ENCODE measurements around the gene IGSF21. TPM values are rescaled to one million over a fixed set of nuclear protein-coding genes. Genes with fewer than 3 reads are reported as not detected.

IGSF21 gene
- total and polyA plus RNA-seq, 2 donors (not counting 3 experiments of a cell fraction or from before 2014, with no cell fraction given) = not detected

DNA sequence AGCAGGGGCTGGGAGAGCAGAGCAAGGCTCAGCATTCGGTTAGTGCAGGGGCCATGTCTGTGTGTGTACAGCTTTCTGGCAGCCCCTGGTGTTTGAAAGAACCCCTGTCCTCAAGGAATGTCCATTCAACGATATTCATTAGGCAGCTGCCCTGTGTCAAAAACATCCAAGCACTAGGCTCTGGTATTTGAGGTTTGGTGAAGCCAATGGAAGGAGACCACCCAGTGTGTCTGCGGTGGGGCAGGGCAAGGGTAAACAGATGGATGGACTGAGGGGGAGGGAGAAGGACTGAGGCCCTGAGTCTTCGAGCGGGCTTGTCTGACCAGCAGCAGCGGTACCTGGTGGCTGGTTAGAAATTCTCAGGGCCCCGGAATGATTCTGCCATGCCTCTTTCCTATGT is 217.5 kb downstream of the IGSF21 start:
- TF ChIP-seq, protein P1, sequence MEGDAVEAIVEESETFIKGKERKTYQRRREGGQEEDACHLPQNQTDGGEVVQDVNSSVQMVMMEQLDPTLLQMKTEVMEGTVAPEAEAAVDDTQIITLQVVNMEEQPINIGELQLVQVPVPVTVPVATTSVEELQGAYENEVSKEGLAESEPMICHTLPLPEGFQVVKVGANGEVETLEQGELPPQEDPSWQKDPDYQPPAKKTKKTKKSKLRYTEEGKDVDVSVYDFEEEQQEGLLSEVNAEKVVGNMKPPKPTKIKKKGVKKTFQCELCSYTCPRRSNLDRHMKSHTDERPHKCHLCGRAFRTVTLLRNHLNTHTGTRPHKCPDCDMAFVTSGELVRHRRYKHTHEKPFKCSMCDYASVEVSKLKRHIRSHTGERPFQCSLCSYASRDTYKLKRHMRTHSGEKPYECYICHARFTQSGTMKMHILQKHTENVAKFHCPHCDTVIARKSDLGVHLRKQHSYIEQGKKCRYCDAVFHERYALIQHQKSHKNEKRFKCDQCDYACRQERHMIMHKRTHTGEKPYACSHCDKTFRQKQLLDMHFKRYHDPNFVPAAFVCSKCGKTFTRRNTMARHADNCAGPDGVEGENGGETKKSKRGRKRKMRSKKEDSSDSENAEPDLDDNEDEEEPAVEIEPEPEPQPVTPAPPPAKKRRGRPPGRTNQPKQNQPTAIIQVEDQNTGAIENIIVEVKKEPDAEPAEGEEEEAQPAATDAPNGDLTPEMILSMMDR (IDR thresholded peaks at IDR 0.05; ENCODE audit: extremely low read depth in 1 of 2, insufficient read depth in 1 of 2, low read depth in 1 of 2, low read length in 2 of 2) = no peak
- H3K9me3 ChIP-seq (replicated peaks; ENCODE audit: control insufficient read depth, insufficient read depth, low read length) = no peaks in the 10 kb centered on the region
- H3K9me1 ChIP-seq (replicated peaks; ENCODE audit: control insufficient read depth, extremely low read depth, insufficient read depth, low read length) = no peaks in the 10 kb centered on the region
- ChIA-PET POLR2A (no interaction called here), CTCF (no interaction called here)
- H3K79me2 ChIP-seq (ENCODE audit: control insufficient read depth, insufficient read depth, low read length) = no peaks in the 10 kb centered on the region
- intact Hi-C loops (cut with micrococcal nuclease) = no loop called here
- no peak overlapping the region for H2AFZ ChIP-seq (ENCODE audit: low read depth, low read length)
- H3K9ac ChIP-seq (replicated peaks; ENCODE audit: extremely low read depth, insufficient read depth, low read length) = no peak overlapping the region
- no peaks in the 10 kb centered on the region for H3K4me1 ChIP-seq (ENCODE audit: control insufficient read depth, extremely low read depth, insufficient read depth, low read length)
- H3K4me3 ChIP-seq (replicated peaks in 1 of 3; ENCODE audit: insufficient read depth in 1 of 3, low read depth in 1 of 3, low read length in 3 of 3) = no peak overlapping the region
- no TSS peak for BruUV-seq (replicated peaks)
- DNase-seq (ENCODE audit: low read depth, low spot score) (no peak), FAIRE-seq (no peak)
- H3K36me3 ChIP-seq (ENCODE audit: control insufficient read depth in 2 of 2, extremely low read depth in 1 of 2, insufficient read depth in 2 of 2, low read length in 2 of 2) = no peaks in the 10 kb centered on the region
- H3K27me3 ChIP-seq (ENCODE audit: control insufficient read depth in 2 of 2, insufficient read depth in 2 of 2, low read length in 2 of 2) = no peaks in the 10 kb centered on the region
- H3K27ac ChIP-seq (ENCODE audit: insufficient read depth, low read depth, low read length) = no peak overlapping the region
- no peak overlapping the region for H3K4me2 ChIP-seq (ENCODE audit: insufficient read depth, low read length)
- no peaks in the 10 kb centered on the region for H4K20me1 ChIP-seq (replicated peaks; ENCODE audit: control insufficient read depth, extremely low read depth, insufficient read depth, low read length)
- dilution Hi-C loops (cut with MboI; ENCODE audit: extremely low pct_ligation_motif_present, low sequenced_read_pairs) = no loop called here

DNA sequence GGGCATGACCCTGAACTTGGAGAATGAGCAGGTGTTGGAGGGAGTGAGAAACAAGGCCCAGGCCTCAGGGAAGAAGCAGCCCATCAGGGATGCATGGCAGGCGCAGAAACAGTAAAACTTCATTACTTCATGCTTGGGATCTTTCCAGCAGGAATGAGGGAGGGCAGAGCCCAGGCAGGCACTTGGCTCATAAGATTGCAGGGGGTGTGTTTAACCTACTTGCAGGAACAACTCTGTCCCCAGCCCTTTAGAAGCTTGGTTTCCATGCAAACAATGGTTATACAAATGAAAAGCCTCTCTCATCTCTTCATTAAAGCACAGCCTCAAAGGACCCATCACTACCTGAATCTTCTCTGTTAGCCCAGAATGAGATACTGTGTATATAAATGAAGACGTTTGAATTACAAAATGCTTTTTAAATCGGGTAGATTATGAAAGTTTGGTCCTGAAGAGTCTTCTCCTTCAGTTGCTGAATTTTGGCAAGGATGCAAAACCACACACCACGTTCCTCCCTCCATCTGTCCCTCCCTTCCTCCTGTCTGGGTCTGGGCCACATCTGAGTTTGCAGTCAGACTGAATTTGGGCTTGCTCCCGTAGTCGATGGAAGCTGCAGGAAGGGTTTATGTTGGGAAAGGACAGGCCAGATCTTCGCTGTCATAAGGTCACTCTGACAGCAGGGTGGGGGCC is 218.8 kb downstream of the IGSF21 start:
- Histone ChIP-seq H3K9me3 (replicated peaks; ENCODE audit: control insufficient read depth, insufficient read depth, low read length) (no peaks in the 10 kb centered on the region), H2AFZ (ENCODE audit: low read depth, low read length) (no peak overlapping the region), H3K4me3 (replicated peaks in 1 of 3; ENCODE audit: insufficient read depth in 1 of 3, low read depth in 1 of 3, low read length in 3 of 3) (no peak overlapping the region), H3K4me1 (ENCODE audit: control insufficient read depth, extremely low read depth, insufficient read depth, low read length) (no peaks in the 10 kb centered on the region), H3K27ac (ENCODE audit: insufficient read depth, low read depth, low read length) (no peak overlapping the region), H3K79me2 (ENCODE audit: control insufficient read depth, insufficient read depth, low read length) (no peaks in the 10 kb centered on the region), H3K27me3 (ENCODE audit: control insufficient read depth in 2 of 2, insufficient read depth in 2 of 2, low read length in 2 of 2) (no peaks in the 10 kb centered on the region), H4K20me1 (replicated peaks; ENCODE audit: control insufficient read depth, extremely low read depth, insufficient read depth, low read length) (no peaks in the 10 kb centered on the region), H3K9me1 (replicated peaks; ENCODE audit: control insufficient read depth, extremely low read depth, insufficient read depth, low read length) (no peaks in the 10 kb centered on the region), H3K4me2 (ENCODE audit: insufficient read depth, low read length) (no peak overlapping the region), H3K9ac (replicated peaks; ENCODE audit: extremely low read depth, insufficient read depth, low read length) (no peak overlapping the region), H3K36me3 (ENCODE audit: control insufficient read depth in 2 of 2, extremely low read depth in 1 of 2, insufficient read depth in 2 of 2, low read length in 2 of 2) (no peaks in the 10 kb centered on the region)
- ChIA-PET CTCF (no interaction called here), POLR2A (interaction anchor here (0.6 kb wide), 1 partner anchor 110 kb away, joined by 3 read pairs; no protein-coding TSS in a partner anchor)
- dilution Hi-C loops (cut with MboI; ENCODE audit: extremely low pct_ligation_motif_present, low sequenced_read_pairs) (no loop called here), intact Hi-C loops (cut with micrococcal nuclease) (no loop called here)
- BruUV-seq (replicated peaks) = no TSS peak
- FAIRE-seq (no peak), DNase-seq (ENCODE audit: low read depth, low spot score) (no peak)
- TF ChIP-seq, protein P1 (IDR thresholded peaks at IDR 0.05; ENCODE audit: extremely low read depth in 1 of 2, insufficient read depth in 1 of 2, low read depth in 1 of 2, low read length in 2 of 2) = no peak
- TF ChIP-seq MYC (IDR thresholded peaks at IDR 0.05; ENCODE audit: low read depth, low read length) (no peak), FOS (IDR thresholded peaks at IDR 0.05; ENCODE audit: borderline replicate concordance, insufficient read depth, low read length) (no peak), POLR2AphosphoS5 (IDR thresholded peaks at IDR 0.05; ENCODE audit: insufficient read depth, low read depth, low read length) (no peak), JUN (IDR thresholded peaks at IDR 0.05; ENCODE audit: borderline replicate concordance, insufficient read depth, insufficient read length, low read depth) (no peak), GATA2 (IDR thresholded peaks at IDR 0.05; ENCODE audit: insufficient read depth, insufficient read length, low read depth, low read length) (no peak), POLR2A (IDR thresholded peaks at IDR 0.05; ENCODE audit: low read depth, low read length) (no peak), EZH2 (IDR thresholded peaks at IDR 0.05; ENCODE audit: borderline replicate concordance, low read depth, low read length, severe bottlenecking) (no peak)
- TF ChIP-seq, protein P2, sequence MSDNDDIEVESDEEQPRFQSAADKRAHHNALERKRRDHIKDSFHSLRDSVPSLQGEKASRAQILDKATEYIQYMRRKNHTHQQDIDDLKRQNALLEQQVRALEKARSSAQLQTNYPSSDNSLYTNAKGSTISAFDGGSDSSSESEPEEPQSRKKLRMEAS (IDR thresholded peaks at IDR 0.05; ENCODE audit: insufficient read depth, insufficient read length) = no peak
